H9 (cell line): Measurements from ENCODE around the gene SMAP1. TPM values are rescaled to one million over a fixed set of nuclear protein-coding genes. Genes with fewer than 3 reads are reported as not detected.

Experiments used
- DNase-seq: peaks from one replicate; pipeline ENCODE4 v3.0.0-alpha.2; 2017
- H2AFZ ChIP-seq: one replicate; pipeline ENCODE4 v1.6.1; 2013; ENCODE audit warnings: mild to moderate bottlenecking, low read length, control low read depth, moderate library complexity
- H2AK5ac ChIP-seq: 2 replicates; pipeline ENCODE4 v1.6.1; 2013; ENCODE audit warnings: low read length, control low read depth, mixed read lengths; ENCODE audit not compliant: insufficient read length
- H2BK120ac ChIP-seq: one replicate; pipeline ENCODE4 v1.6.1; 2013; ENCODE audit warnings: low read depth, mild to moderate bottlenecking, low read length, control low read depth, inconsistent platforms; ENCODE audit not compliant: poor library complexity, severe bottlenecking
- H2BK12ac ChIP-seq: 2 replicates; pipeline ENCODE4 v1.6.1; 2013; ENCODE audit warnings: low read length, control low read depth, mixed read lengths, low read depth; ENCODE audit not compliant: insufficient read length
- H2BK15ac ChIP-seq: 2 replicates; pipeline ENCODE4 v1.6.1; 2013; ENCODE audit warnings: low read depth, low read length, control low read depth
- H2BK20ac ChIP-seq: one replicate; pipeline ENCODE4 v1.6.1; 2013; ENCODE audit warnings: low read depth, mild to moderate bottlenecking, low read length, control low read depth, inconsistent platforms; ENCODE audit not compliant: poor library complexity, severe bottlenecking
- H2BK5ac ChIP-seq: 2 replicates; pipeline ENCODE4 v1.6.1; 2013; ENCODE audit warnings: low read length, control low read depth, mixed read lengths; ENCODE audit not compliant: insufficient read length
- H3K14ac ChIP-seq: 2 replicates; pipeline ENCODE4 v1.6.1; 2013; ENCODE audit warnings: low read length, control low read depth; ENCODE audit not compliant: insufficient read depth
- H3K18ac ChIP-seq: 2 replicates; pipeline ENCODE4 v1.6.1; 2013; ENCODE audit warnings: low read depth, mild to moderate bottlenecking, mixed read lengths, low read length, control low read depth; ENCODE audit not compliant: insufficient read length
- H3K23ac ChIP-seq: 2 replicates; pipeline ENCODE4 v1.6.1; 2013; ENCODE audit warnings: low read length, control low read depth, mixed read lengths, low read depth; ENCODE audit not compliant: insufficient read length
- H3K23me2 ChIP-seq: 2 replicates; pipeline ENCODE4 v1.6.1; 2013; ENCODE audit warnings: low read depth, mild to moderate bottlenecking, mixed read lengths, low read length, control low read depth; ENCODE audit not compliant: insufficient read length, poor library complexity, severe bottlenecking
- H3K27ac ChIP-seq: 2 replicates; pipeline ENCODE4 v1.5.1; 2013; ENCODE audit warnings: low read length, control low read depth, mixed read lengths, low read depth; ENCODE audit not compliant: insufficient read length
- H3K27me3 ChIP-seq: 2 replicates; pipeline ENCODE4 v1.6.1; 2013; ENCODE audit warnings: low read length, control low read depth, inconsistent platforms; ENCODE audit not compliant: insufficient read depth
- H3K4ac ChIP-seq: 2 replicates; pipeline ENCODE4 v1.6.1; 2013; ENCODE audit warnings: low read depth, mild to moderate bottlenecking, control low read depth, inconsistent platforms, low read length, moderate library complexity
- H3K4me1 ChIP-seq: 2 replicates; pipeline ENCODE4 v1.6.1; 2013; ENCODE audit warnings: low read length, control low read depth, inconsistent platforms; ENCODE audit not compliant: insufficient read depth
- H3K4me2 ChIP-seq: 2 replicates; pipeline ENCODE4 v1.6.1; 2013; ENCODE audit warnings: low read length, control low read depth, mixed read lengths; ENCODE audit not compliant: insufficient read length, insufficient read depth
- H3K56ac ChIP-seq: 2 replicates; pipeline ENCODE4 v1.6.1; 2013; ENCODE audit warnings: low read depth, mild to moderate bottlenecking, mixed read lengths, low read length, control low read depth; ENCODE audit not compliant: insufficient read length
- H3K79me1 ChIP-seq: 2 replicates; pipeline ENCODE4 v1.6.1; 2013; ENCODE audit warnings: low read depth, mild to moderate bottlenecking, moderate library complexity, low read length, control low read depth, inconsistent platforms; ENCODE audit not compliant: insufficient read depth, poor library complexity, severe bottlenecking
- H3K79me2 ChIP-seq: 2 replicates; pipeline ENCODE4 v1.6.1; 2013; ENCODE audit warnings: low read length, control low read depth, inconsistent platforms; ENCODE audit not compliant: insufficient read depth
- H3K9ac ChIP-seq: 2 replicates; pipeline ENCODE4 v1.6.1; 2013; ENCODE audit warnings: low read length, control low read depth, mixed read lengths; ENCODE audit not compliant: insufficient read length; ENCODE audit errors: extremely low read depth
- H3K9me3 ChIP-seq: one replicate; pipeline ENCODE4 v1.6.1; 2013; ENCODE audit warnings: low read depth, low read length, inconsistent platforms; ENCODE audit not compliant: control insufficient read depth
- H3T11ph ChIP-seq: one replicate; pipeline ENCODE4 v1.6.1; 2013; ENCODE audit warnings: mild to moderate bottlenecking, low read length, control low read depth, inconsistent platforms
- H4K20me1 ChIP-seq: one replicate; pipeline ENCODE4 v1.6.1; 2013; ENCODE audit not compliant: control insufficient read depth, insufficient read length, insufficient read depth
- H4K5ac ChIP-seq: 2 replicates; pipeline ENCODE4 v1.6.1; 2013; ENCODE audit warnings: low read depth, mild to moderate bottlenecking, mixed read lengths, low read length, control low read depth; ENCODE audit not compliant: insufficient read length
- H4K8ac ChIP-seq: replicated peaks from 2 replicates; pipeline ENCODE4 v1.6.1; 2013; ENCODE audit warnings: low read length, control low read depth, mixed read lengths, low read depth; ENCODE audit not compliant: insufficient read length
- H4K91ac ChIP-seq: 2 replicates; pipeline ENCODE4 v1.6.1; 2013; ENCODE audit warnings: low read depth, mild to moderate bottlenecking, moderate library complexity, mixed read lengths, low read length, control low read depth; ENCODE audit not compliant: insufficient read length
- H3K27ac Mint-ChIP-seq, 3 experiments: 2 replicates in 2 of 3; 3 replicates in 1 of 3; pipeline ENCODE4 v1.8.0; 2020 to 2021; ENCODE audit warnings: mixed read lengths in 3 of 3, mild to moderate bottlenecking in 1 of 3, moderate library complexity in 1 of 3
- H3K27me3 Mint-ChIP-seq: 2 replicates; pipeline ENCODE4 v1.8.0; 2021; ENCODE audit warnings: low read depth, mild to moderate bottlenecking, moderate library complexity, mixed read lengths
- H3K36me3 Mint-ChIP-seq, 3 experiments: 2 replicates in 2 of 3; 3 replicates in 1 of 3; pipeline ENCODE4 v1.8.0; 2020 to 2021; ENCODE audit warnings: low read depth in 3 of 3, mixed read lengths in 3 of 3; ENCODE audit not compliant: insufficient read depth in 1 of 3
- H3K4me1 Mint-ChIP-seq, 2 experiments: 2 replicates each; pipeline ENCODE4 v1.8.0; 2020; ENCODE audit warnings: mixed read lengths in 2 of 2
- H3K4me3 Mint-ChIP-seq, 2 experiments: 2 replicates in 1 of 2; 3 replicates in 1 of 2; pipeline ENCODE4 v1.8.0; 2020 to 2021; ENCODE audit warnings: mild to moderate bottlenecking in 2 of 2, mixed read lengths in 2 of 2, moderate library complexity in 1 of 2
- H3K9me3 Mint-ChIP-seq, 2 experiments: 2 replicates in 1 of 2; 3 replicates in 1 of 2; pipeline ENCODE4 v1.8.0; 2020; ENCODE audit warnings: mild to moderate bottlenecking in 2 of 2, mixed read lengths in 2 of 2, moderate library complexity in 1 of 2
- CTCF ChIP-seq: fragments of 200-600 bp; sonication (generic); conservative IDR thresholded peaks from 3 replicates; pipeline ENCODE4 v1.8.0; 2021; ENCODE audit warnings: antibody characterized with exemption, mild to moderate bottlenecking
- WGBS: extraction: QIAGEN DNeasy Blood & Tissue Kit; methylation state at CpG from one replicate; pipeline ENCODE4 v1.1.7; 2013; ENCODE audit warnings: missing lambda C conversion rate, low lambda C conversion rate, mixed read lengths; ENCODE audit not compliant: insufficient read length; ENCODE audit errors: extremely low coverage; 5-methylcytosine and 5-hydroxymethylcytosine counted together
- total RNA-seq: library from RNA; stranded (reverse); gene quantifications from 2 replicates; pipeline ENCODE4 v1.2.1, GENCODE V29; 2021

The SMAP1 gene
- total RNA-seq, 1 experiment from 2014 or later = 29.3 TPM

- Histone ChIP-seq H2BK5ac (no peak overlapping the region), H2BK12ac (no peak overlapping the region), H2BK120ac (no peak overlapping the region), H3K27me3 (no peaks in the 10 kb centered on the region), H3K4ac (no peak overlapping the region), H4K20me1 (no peaks in the 10 kb centered on the region), H3K14ac (no peak overlapping the region), H3K4me1 (0 out of 2 replicates have a peak, but pooled peaks cover 3% of the 10 kb centered on the region), H3K79me2 (no peaks in the 10 kb centered on the region), H3K56ac (no peak overlapping the region), H3K18ac (no peak overlapping the region), H3K23me2 (no peaks in the 10 kb centered on the region), H3K23ac (no peak overlapping the region), H3K9me3 (no peaks in the 10 kb centered on the region), H4K8ac (no peak overlapping the region), H4K5ac (no peak overlapping the region), H3T11ph (no peak overlapping the region), H3K27ac (no peak overlapping the region), H4K91ac (no peak overlapping the region), H2BK15ac (no peak overlapping the region), H3K9ac (no peak overlapping the region), H3K79me1 (no peaks in the 10 kb centered on the region), H2AK5ac (no peak overlapping the region), H3K4me2 (no peak overlapping the region), H2AFZ (no peak overlapping the region), H2BK20ac (no peak overlapping the region)
- no peaks in the 10 kb centered on the region for H3K27me3 Mint-ChIP-seq
- no peak for DNase-seq
- no peak overlapping the region for H3K4me3 Mint-ChIP-seq
- H3K27ac Mint-ChIP-seq = no peak overlapping the region
- peaks cover 8 to 10% (median 9%) of the 10 kb centered on the region in 3 experiments; a peak in 5 of 7 replicates for H3K36me3 Mint-ChIP-seq
- peaks cover 12 to 27% of the 10 kb centered on the region in 2 experiments for H3K4me1 Mint-ChIP-seq
- no CpG with 5 or more reads among the region's 4 CpGs for WGBS
- TF ChIP-seq CTCF = no peak
- peaks cover 0 to under 1% of the 10 kb centered on the region in 2 experiments; a peak in 3 of 5 replicates for H3K9me3 Mint-ChIP-seq
These were observed 96.2 kb downstream of the SMAP1 start for GRCh38 chr6:70763754-70764510.
